ENCODE results near the gene OR6C2.
"Not testable (repeated sequence)": the region's sequence is repeated elsewhere in the genome, so short reads cannot be mapped to it uniquely, and the experiment has no call there.

Gene OR6C2

DNA sequence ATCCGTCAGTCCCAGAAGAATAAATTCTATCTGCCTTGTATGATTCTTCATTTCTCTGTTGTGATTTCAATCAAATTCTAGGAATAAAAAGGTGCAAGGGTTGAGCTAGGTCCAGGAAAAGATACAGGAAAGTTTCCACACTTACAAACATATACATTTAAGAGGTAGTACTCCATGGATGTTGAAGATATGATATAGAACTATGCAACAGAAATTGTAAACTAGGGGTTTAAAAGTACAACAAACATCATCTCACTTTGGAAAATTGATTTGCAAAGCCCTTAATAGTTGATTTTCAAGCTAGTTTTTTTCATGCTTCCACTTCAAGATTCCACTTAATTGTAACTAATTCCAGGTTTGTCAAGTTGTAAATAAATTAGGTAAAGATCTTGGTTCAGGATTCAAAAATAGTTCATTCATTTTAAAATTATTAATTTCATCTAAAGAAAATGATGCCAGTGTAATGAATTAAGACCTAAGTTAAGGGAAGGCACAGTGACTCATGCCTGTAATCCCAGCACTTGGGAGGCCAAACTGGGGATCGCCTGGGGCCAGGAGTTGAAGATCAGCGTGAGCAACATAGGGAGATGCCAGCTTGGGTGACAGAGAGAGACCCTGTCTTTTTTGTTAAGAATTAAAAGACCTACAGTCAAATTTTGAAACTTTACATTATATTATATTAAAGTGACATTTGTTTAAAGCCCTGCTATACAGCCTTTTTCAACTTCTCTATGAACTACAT is 26.4 kb downstream of the OR6C2 start, which contains the start of gene OR6C70:
Gene OR6C70 (minus strand): TSS at position 51 of the 742 bp plus-strand sequence. CDS start 0 bp downstream, at position 51.
- no peak for DNase-seq (ENCODE audit: low read depth in 4 of 4, low spot score in 1 of 4)

DNA sequence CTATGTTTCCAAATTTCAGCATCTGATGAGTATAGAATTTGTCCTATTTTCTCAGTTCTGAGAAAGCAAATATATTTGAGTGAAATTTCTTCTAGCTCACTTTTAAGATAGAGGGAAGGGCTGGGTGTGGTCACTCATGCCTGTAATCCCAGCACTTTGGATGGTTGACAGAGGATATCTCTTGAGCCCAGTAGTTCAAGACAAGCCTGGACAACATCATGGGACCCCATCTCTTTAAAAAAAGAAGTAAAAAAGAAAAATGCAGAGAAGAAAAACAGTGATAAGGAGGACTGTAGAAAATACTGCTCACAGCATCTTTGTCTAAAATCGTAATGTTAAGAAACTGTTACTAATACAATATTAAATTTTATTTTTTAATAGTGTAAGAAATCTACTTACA is 28.4 kb downstream of the OR6C2 start:
- no peak for DNase-seq (ENCODE audit: low read depth in 4 of 4, low spot score in 1 of 4)

- not testable (repeated sequence) for DNase-seq (ENCODE audit: low read depth in 4 of 4, low spot score in 1 of 4)
Observed at GRCh38 chr12:55479136-55479535, 35.3 kb downstream of the OR6C2 start.

GRCh38 chr12:55484284-55484683 is 40.4 kb downstream of the OR6C2 start:
- DNase-seq (ENCODE audit: low read depth in 4 of 4, low spot score in 1 of 4), result not testable (repeated sequence)

DNA sequence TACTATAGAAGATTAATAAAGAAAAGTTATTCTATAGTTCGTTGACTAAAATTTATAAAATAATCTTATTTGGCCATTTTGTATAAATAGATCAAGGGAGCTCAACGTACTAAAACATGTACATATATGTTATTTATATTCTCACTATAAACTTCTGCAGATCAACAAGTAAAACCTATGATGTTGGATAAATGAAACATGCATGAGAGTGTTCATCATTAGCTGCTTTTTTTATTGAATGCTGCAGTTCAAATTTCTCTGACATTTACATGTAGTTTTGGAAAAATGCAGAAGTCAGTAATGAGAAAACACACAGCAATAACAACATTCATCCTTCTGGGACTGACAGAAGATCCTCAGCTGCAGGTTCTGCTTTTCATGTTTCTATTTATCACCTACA is 48.2 kb downstream of the OR6C2 start, which contains the start of gene OR6C68:
Gene OR6C68 (plus strand): TSS at position 301 of the 400 bp plus-strand sequence. CDS start 0 bp downstream, at position 301.
- DNase-seq (ENCODE audit: low read depth in 4 of 4, low spot score in 1 of 4), result no peak

GRCh38 chr12:55495490-55495889 is 51.6 kb downstream of the OR6C2 start:
- DNase-seq (ENCODE audit: low read depth in 4 of 4, low spot score in 1 of 4), result no peak

- no peak for DNase-seq (ENCODE audit: low read depth in 4 of 4, low spot score in 1 of 4)
Observed at GRCh38 chr12:55499231-55499630, 55.4 kb downstream of the OR6C2 start.

GRCh38 chr12:55499810-55500252 is 56.0 kb downstream of the OR6C2 start:
- DNase-seq (ENCODE audit: low read depth in 4 of 4, low spot score in 1 of 4), result no peak

DNA sequence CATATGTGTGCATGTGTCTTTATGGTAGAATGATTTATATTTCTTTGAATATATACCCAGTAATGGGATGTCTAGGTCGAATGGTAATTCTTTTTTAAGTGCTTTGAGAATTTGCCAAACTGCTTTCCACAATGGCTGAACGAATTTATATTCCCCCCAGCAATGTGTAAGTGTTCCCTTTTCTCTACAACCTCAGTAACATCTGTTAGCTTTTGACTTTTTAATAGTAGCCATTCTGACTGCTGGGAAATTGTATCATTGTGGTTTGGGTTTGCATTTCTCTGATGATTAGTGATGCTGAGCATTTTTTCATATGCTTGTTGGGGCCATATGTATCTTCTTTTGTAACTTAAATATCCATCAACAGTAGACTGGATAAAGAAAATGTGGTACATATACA is 57.7 kb downstream of the OR6C2 start:
- no peak for DNase-seq (ENCODE audit: low read depth in 4 of 4, low spot score in 1 of 4)

All from stimulated activated CD4-positive, alpha-beta T cell treated with anti-CD3 and anti-CD28 coated beads, Interleukin-1b, Interleukin-23, amount 100 ng/mL, for 24 hours (primary cell).